ENCODE results near the gene FBXO24. TPM values are rescaled to one million over a fixed set of nuclear protein-coding genes. Genes with fewer than 3 reads are reported as not detected.

Gene FBXO24
- total RNA-seq, 4 donors from 2014 or later, result 2.9 to 4.9 TPM; not detected in 2

- no peak for DNase-seq
- Histone ChIP-seq H3K4me3 (no peak overlapping the region), H3K27me3 (no peaks in the 10 kb centered on the region), H3K4me1 (no peaks in the 10 kb centered on the region), H3K27ac (no peak overlapping the region), H3K9me3 (no peaks in the 10 kb centered on the region), H3K36me3 (no peaks in the 10 kb centered on the region)
- TF ChIP-seq POLR2A (IDR thresholded peaks at IDR 0.05) (no peak), CTCF (IDR thresholded peaks at IDR 0.05) (no peak)
- intact Hi-C loops (cut with DNase I; ENCODE audit: low total_unique reads), result no loop called here
These were observed 55.9 kb downstream of the FBXO24 start for GRCh38 chr7:100641860-100642533.

GRCh38 chr7:100642534-100642907 lies 56.4 kb downstream of the FBXO24 start:
- Histone ChIP-seq H3K27ac (no peak overlapping the region), H3K9me3 (no peaks in the 10 kb centered on the region), H3K36me3 (no peaks in the 10 kb centered on the region), H3K4me1 (no peaks in the 10 kb centered on the region), H3K4me3 (no peak overlapping the region), H3K27me3 (no peaks in the 10 kb centered on the region)
- TF ChIP-seq CTCF (IDR thresholded peaks at IDR 0.05) (no peak), POLR2A (IDR thresholded peaks at IDR 0.05) (no peak)
- intact Hi-C loops (cut with DNase I; ENCODE audit: low total_unique reads), result no loop called here
- DNase-seq, result no peak

GRCh38 chr7:100649826-100650565 lies 63.9 kb downstream of the FBXO24 start:
- TF ChIP-seq CTCF (IDR thresholded peaks at IDR 0.05) (no peak), POLR2A (IDR thresholded peaks at IDR 0.05) (no peak)
- Histone ChIP-seq H3K27ac (no peak overlapping the region), H3K27me3 (peaks cover 3 to 7% of the 10 kb centered on the region in 2 donors), H3K36me3 (no peaks in the 10 kb centered on the region), H3K4me1 (no peaks in the 10 kb centered on the region), H3K9me3 (no peaks in the 10 kb centered on the region), H3K4me3 (no peak overlapping the region)
- intact Hi-C loops (cut with DNase I; ENCODE audit: low total_unique reads), result no loop called here
- no peak for DNase-seq

Small RNA genes within 50 kb of the gene (small RNA-seq; reads per million reads assigned to genes)
- gene SAP25, result not detected

Other genes with a start within 250 kb of the FBXO24 start
- gene PILRB, start 228.2 kb upstream of the FBXO24 start, total RNA-seq, result 10 to 100 TPM; 13.4 to 66.1 (median 56.3) TPM
- gene PILRA, start 212.8 kb upstream of the FBXO24 start, total RNA-seq, result 10 to 100 TPM in 1 of 4 donors, 1 to 10 TPM in 3; 3.3 to 20.6 (median 6.7) TPM
- 1 to 10 TPM in 3 of 4 donors, not detected in 1; 1.5 to 6.1 (median 5.2) TPM for gene ZCWPW1, start 157.6 kb upstream of the FBXO24 start, total RNA-seq
- gene MEPCE, start 156.5 kb upstream of the FBXO24 start, total RNA-seq, result 10 to 100 TPM; 21.2 to 44.2 (median 30.2) TPM
- 10 to 100 TPM in 2 of 4 donors, 1 to 10 TPM in 2; 7.4 to 39.7 (median 17.8) TPM for gene PPP1R35, start 149.8 kb upstream of the FBXO24 start, total RNA-seq
- gene SPACDR, start 122.1 kb upstream of the FBXO24 start, total RNA-seq, result 10 to 100 TPM in 1 of 4 donors, 1 to 10 TPM in 2, not detected in 1; 1.4 to 22.1 (median 1.8) TPM
- 10 to 100 TPM; 17.6 to 40.3 (median 19.5) TPM for gene TSC22D4, start 107.1 kb upstream of the FBXO24 start, total RNA-seq
- 1 to 10 TPM in 2 of 4 donors, under 1 TPM in 2; 0.29 to 6.5 (median 2.4) TPM for gene NYAP1, start 102.4 kb upstream of the FBXO24 start, total RNA-seq
- 10 to 100 TPM in 3 of 4 donors, 1 to 10 TPM in 1; 6.8 to 64.4 (median 20.4) TPM for gene AGFG2, start 47.1 kb upstream of the FBXO24 start, total RNA-seq
- 1 to 10 TPM in 1 of 4 donors, under 1 TPM in 1, not detected in 2; 0.69 to 6.0 TPM for gene SAP25, start 12.4 kb upstream of the FBXO24 start, total RNA-seq
- 100 to 1,000 TPM in 1 of 4 donors, 10 to 100 TPM in 3; 11.5 to 179 (median 56.8) TPM for gene LRCH4, start 199 bp upstream of the FBXO24 start, total RNA-seq
- gene PCOLCE, start 16.0 kb downstream of the FBXO24 start, total RNA-seq, result 100 to 1,000 TPM in 1 of 4 donors, 10 to 100 TPM in 2, 1 to 10 TPM in 1; 6.2 to 151 (median 57.8) TPM
- 10 to 100 TPM in 2 of 4 donors, 1 to 10 TPM in 2; 1.3 to 35.3 (median 15.1) TPM for gene MOSPD3, start 26.2 kb downstream of the FBXO24 start, total RNA-seq
- 1 to 10 TPM in 1 of 4 donors, under 1 TPM in 1, not detected in 2; 0.43 to 2.0 TPM for gene TFR2, start 55.2 kb downstream of the FBXO24 start, total RNA-seq
- not detected for gene ACTL6B, start 70.1 kb downstream of the FBXO24 start, total RNA-seq
- 100 to 1,000 TPM in 2 of 4 donors, 10 to 100 TPM in 2; 72.0 to 245 (median 94.3) TPM for gene GNB2, start 87.4 kb downstream of the FBXO24 start, total RNA-seq
- 10 to 100 TPM in 3 of 4 donors, 1 to 10 TPM in 1; 9.7 to 90.9 (median 31.9) TPM for gene GIGYF1, start 107.9 kb downstream of the FBXO24 start, total RNA-seq
- 10 to 100 TPM; 16.4 to 53.8 (median 23.8) TPM for gene POP7, start 119.8 kb downstream of the FBXO24 start, total RNA-seq
- gene EPO, start 134.1 kb downstream of the FBXO24 start, total RNA-seq, result 1 to 10 TPM in 1 of 4 donors, not detected in 3; 1.1 TPM
- gene ZAN, start 147.3 kb downstream of the FBXO24 start, total RNA-seq, result under 1 TPM in 1 of 4 donors, not detected in 3; 0.07 TPM
- 100 to 1,000 TPM in 3 of 4 donors, 10 to 100 TPM in 1; 73.5 to 374 (median 163) TPM for gene EPHB4, start 241.2 kb downstream of the FBXO24 start, total RNA-seq